Activated CD4-positive, alpha-beta memory T cell treated with anti-CD3 and anti-CD28 coated beads for 36 hours (primary cell): ENCODE measurements around the gene LPAR2. TPM values are rescaled to one million over a fixed set of nuclear protein-coding genes. Genes with fewer than 3 reads are reported as not detected.
"Not testable (repeated sequence)": the region's sequence is repeated elsewhere in the genome, so short reads cannot be mapped to it uniquely, and the experiment has no call there.

Source experiments
- CTCF ChIA-PET: fragments of 350-600 bp; sonication (Branson Sonifier 250); formaldehyde crosslinking; loops from one replicate; lab custom pipeline; 2021; ENCODE audit warnings: antibody characterized with exemption, inconsistent platforms; lab: Charles Lee
- POLR2A ChIA-PET: fragments of 350-600 bp; sonication (Branson Sonifier 250); formaldehyde crosslinking; loops from one replicate; lab custom pipeline; 2021; ENCODE audit warnings: antibody characterized with exemption; lab: Charles Lee
- DNase-seq: peaks from one replicate; pipeline ENCODE4 v3.0.0-alpha.2; 2020
- H3K27ac Mint-ChIP-seq: one replicate; pipeline ENCODE4 v1.8.0; 2021; ENCODE audit warnings: mixed read lengths
- H3K27me3 Mint-ChIP-seq: one replicate; pipeline ENCODE4 v1.8.0; 2021; ENCODE audit warnings: mixed read lengths
- H3K36me3 Mint-ChIP-seq: one replicate; pipeline ENCODE4 v1.8.0; 2021; ENCODE audit warnings: mixed read lengths
- H3K4me1 Mint-ChIP-seq: one replicate; pipeline ENCODE4 v1.8.0; 2021; ENCODE audit warnings: low read depth, mixed read lengths
- H3K4me3 Mint-ChIP-seq: one replicate; pipeline ENCODE4 v1.8.0; 2021; ENCODE audit warnings: mild to moderate bottlenecking, mixed read lengths
- H3K9me3 Mint-ChIP-seq: one replicate; pipeline ENCODE4 v1.8.0; 2021; ENCODE audit warnings: mixed read lengths
- intact Hi-C: fragments of 100-400 bp; cut with micrococcal nuclease; formaldehyde crosslinking; loops from one replicate; pipeline ENCODE4 v1.15.1; 2023
- total RNA-seq, 2 experiments: library from RNA; stranded (reverse); gene quantifications; one replicate each; pipeline ENCODE4 v1.2.3, GENCODE V29; 2021

The LPAR2 gene
- total RNA-seq, 2 experiments from 2014 or later = 32.5 to 33.1 TPM

- Mint-ChIP-seq H3K36me3 (peaks cover 36% of the 10 kb centered on the region), H3K9me3 (no peaks in the 10 kb centered on the region), H3K4me1 (peaks cover 52% of the 10 kb centered on the region), H3K27me3 (no peaks in the 10 kb centered on the region), H3K27ac (no peak overlapping the region), H3K4me3 (no peak overlapping the region)
- no peak for DNase-seq
- ChIA-PET CTCF (interaction anchor here (1.7 kb wide), 1 partner anchor 79 kb away, joined by 5 read pairs; no protein-coding TSS in a partner anchor), POLR2A (no interaction called here)
- intact Hi-C loops = no loop called here
Observed at GRCh38 chr19:19610376-19611202, 17.4 kb downstream of the LPAR2 start.

GRCh38 chr19:19606686-19607085 lies 21.3 kb downstream of the LPAR2 start:
- intact Hi-C loops = loop anchor here (1.0 to 2.0 kb wide), 4 partner anchors 8 to 21 kb away; partner anchors contain the start of gene PBX4
- Mint-ChIP-seq H3K27ac (peak overlapping the region; percentile 88), H3K4me1 (peaks cover 51% of the 10 kb centered on the region), H3K36me3 (peaks cover 24% of the 10 kb centered on the region)
- not testable (repeated sequence) for H3K4me3 Mint-ChIP-seq, H3K9me3 Mint-ChIP-seq, DNase-seq, H3K27me3 Mint-ChIP-seq
- CTCF ChIA-PET = interaction anchor here (1.0 to 3.8 kb wide), 2 partner anchors 37 to 53 kb away, joined by 4 to 28 read pairs; partner anchors contain the start of gene GMIP
- POLR2A ChIA-PET = interaction anchor here (1.5 to 1.6 kb wide), 2 partner anchors 9 to 16 kb away, joined by 5 to 12 read pairs; no protein-coding TSS in a partner anchor

- POLR2A ChIA-PET = interaction anchor here (0.6 to 1.6 kb wide), 3 partner anchors 9 to 21 kb away, joined by 3 to 12 read pairs (median 5); no protein-coding TSS in a partner anchor
- Mint-ChIP-seq H3K9me3 (no peaks in the 10 kb centered on the region), H3K27ac (peak overlapping the region; percentile 88), H3K4me3 (peak overlapping the region; percentile 10), H3K36me3 (peaks cover 30% of the 10 kb centered on the region), H3K4me1 (peaks cover 58% of the 10 kb centered on the region), H3K27me3 (no peaks in the 10 kb centered on the region)
- peak; percentile 71 for DNase-seq
- intact Hi-C loops = loop anchor here (1.0 to 2.0 kb wide), 4 partner anchors 8 to 21 kb away; partner anchors contain the start of gene PBX4
- CTCF ChIA-PET = interaction anchor here (1.0 to 3.8 kb wide), 4 partner anchors 38 to 74 kb away, joined by 3 to 28 read pairs (median 4); partner anchors contain the start of gene GMIP
Observed at GRCh38 chr19:19606021-19606420, 22.0 kb downstream of the LPAR2 start.

GRCh38 chr19:19602713-19603324 lies 25.2 kb downstream of the LPAR2 start:
- H3K27ac Mint-ChIP-seq = peak overlapping the region; percentile 100
- intact Hi-C loops = no loop called here
- H3K4me3 Mint-ChIP-seq = peak overlapping the region; percentile 54
- no peaks in the 10 kb centered on the region for H3K9me3 Mint-ChIP-seq
- H3K36me3 Mint-ChIP-seq = peaks cover 17% of the 10 kb centered on the region
- POLR2A ChIA-PET = interaction anchor here (0.7 to 1.9 kb wide), 5 partner anchors 11 to 30 kb away, joined by 3 to 14 read pairs (median 5); partner anchors contain the start of gene PBX4
- peaks cover 66% of the 10 kb centered on the region for H3K4me1 Mint-ChIP-seq
- no peaks in the 10 kb centered on the region for H3K27me3 Mint-ChIP-seq
- no peak for DNase-seq
- CTCF ChIA-PET = interaction anchor here (0.9 to 2.5 kb wide), 3 partner anchors 41 to 70 kb away, joined by 3 to 11 read pairs (median 4); no protein-coding TSS in a partner anchor

GRCh38 chr19:19602136-19602712 lies 25.8 kb downstream of the LPAR2 start:
- POLR2A ChIA-PET = interaction anchor here (0.7 to 1.9 kb wide), 6 partner anchors 11 to 62 kb away, joined by 3 to 14 read pairs (median 4); partner anchors contain the start of gene PBX4
- peaks cover 68% of the 10 kb centered on the region for H3K4me1 Mint-ChIP-seq
- intact Hi-C loops = no loop called here
- peak overlapping the region; percentile 54 for H3K4me3 Mint-ChIP-seq
- H3K27ac Mint-ChIP-seq = peak overlapping the region; percentile 100
- H3K27me3 Mint-ChIP-seq = no peaks in the 10 kb centered on the region
- H3K36me3 Mint-ChIP-seq = peaks cover 20% of the 10 kb centered on the region
- no peaks in the 10 kb centered on the region for H3K9me3 Mint-ChIP-seq
- peak; percentile 51 for DNase-seq
- CTCF ChIA-PET = interaction anchor here (1.2 to 2.5 kb wide), 2 partner anchors 42 to 47 kb away, joined by 4 to 11 read pairs; no protein-coding TSS in a partner anchor

GRCh38 chr19:19600793-19601330 lies 27.2 kb downstream of the LPAR2 start:
- Mint-ChIP-seq H3K36me3 (peaks cover 22% of the 10 kb centered on the region), H3K27ac (peak overlapping the region; percentile 100), H3K9me3 (no peaks in the 10 kb centered on the region), H3K4me3 (peak overlapping the region; percentile 7), H3K4me1 (peaks cover 69% of the 10 kb centered on the region), H3K27me3 (no peaks in the 10 kb centered on the region)
- no peak for DNase-seq
- ChIA-PET POLR2A (interaction anchor here (1.0 to 1.1 kb wide), 2 partner anchors 9 to 13 kb away, joined by 3 to 4 read pairs; no protein-coding TSS in a partner anchor), CTCF (interaction anchor here (2.5 kb wide), 1 partner anchor 46 kb away, joined by 11 read pairs; no protein-coding TSS in a partner anchor)
- intact Hi-C loops = no loop called here

GRCh38 chr19:19598728-19599451 lies 29.1 kb downstream of the LPAR2 start:
- Mint-ChIP-seq H3K36me3 (peaks cover 32% of the 10 kb centered on the region), H3K27ac (peak overlapping the region; percentile 100), H3K4me3 (peak overlapping the region; percentile 75), H3K4me1 (peaks cover 82% of the 10 kb centered on the region)
- CTCF ChIA-PET = interaction anchor here (1.4 kb wide), 1 partner anchor 45 kb away, joined by 4 read pairs; no protein-coding TSS in a partner anchor
- intact Hi-C loops = loop anchor here (1.0 to 5.0 kb wide), 9 partner anchors 7 to 273 kb away; partner anchors contain the start of genes ATP13A1, GATAD2A, GMIP and PBX4
- POLR2A ChIA-PET = interaction anchor here (0.6 to 2.0 kb wide), 6 partner anchors 9 to 65 kb away, joined by 3 to 13 read pairs (median 4); partner anchors contain the start of genes ATP13A1 and PBX4
- not testable (repeated sequence) for H3K9me3 Mint-ChIP-seq, H3K27me3 Mint-ChIP-seq
- peak; percentile 79 for DNase-seq

GRCh38 chr19:19597809-19598306 lies 30.2 kb downstream of the LPAR2 start:
- peak overlapping the region; percentile 100 for H3K27ac Mint-ChIP-seq
- DNase-seq = peak; percentile 74
- CTCF ChIA-PET = interaction anchor here (1.4 kb wide), 1 partner anchor 44 kb away, joined by 4 read pairs; no protein-coding TSS in a partner anchor
- H3K36me3 Mint-ChIP-seq = peaks cover 36% of the 10 kb centered on the region
- H3K4me1 Mint-ChIP-seq = peaks cover 81% of the 10 kb centered on the region
- peak overlapping the region; percentile 75 for H3K4me3 Mint-ChIP-seq
- H3K9me3 Mint-ChIP-seq = no peaks in the 10 kb centered on the region
- POLR2A ChIA-PET = interaction anchor here (0.6 to 2.0 kb wide), 4 partner anchors 8 to 64 kb away, joined by 3 to 13 read pairs (median 5); no protein-coding TSS in a partner anchor
- intact Hi-C loops = loop anchor here (1.0 to 5.0 kb wide), 8 partner anchors 8 to 274 kb away; partner anchors contain the start of genes ATP13A1, GATAD2A, GMIP and PBX4
- H3K27me3 Mint-ChIP-seq = no peaks in the 10 kb centered on the region

- CTCF ChIA-PET = interaction anchor here (1.6 kb wide), 1 partner anchor 42 kb away, joined by 4 read pairs; no protein-coding TSS in a partner anchor
Observed at GRCh38 chr19:19595171-19595701, 32.8 kb downstream of the LPAR2 start.

More at GRCh38 chr19:19595171-19595701, 32.8 kb downstream of the LPAR2 start:
- Mint-ChIP-seq H3K9me3 (no peaks in the 10 kb centered on the region), H3K36me3 (peaks cover 40% of the 10 kb centered on the region), H3K27ac (peak overlapping the region; percentile 100), H3K27me3 (no peaks in the 10 kb centered on the region), H3K4me1 (peaks cover 83% of the 10 kb centered on the region), H3K4me3 (no peak overlapping the region)
- no peak for DNase-seq
- POLR2A ChIA-PET = no interaction called here
- intact Hi-C loops = loop anchor here (5.0 kb wide), 3 partner anchors 138 to 277 kb away; partner anchors contain the start of gene GATAD2A
